Parathyroid adenoma (tissue), 2 donors: ENCODE measurements around the gene PUM1.

Experiments
- H2AFZ ChIP-seq: fragments of 300-600 bp; sonication (generic); one replicate; pipeline ENCODE4 v1.7.0; 2017; ENCODE audit warnings: antibody characterized with exemption, mild to moderate bottlenecking
- H3K27ac ChIP-seq: fragments of 300-600 bp; sonication (generic); one replicate; pipeline ENCODE4 v1.7.0; 2017
- H3K27me3 ChIP-seq: fragments of 300-600 bp; sonication (generic); one replicate; pipeline ENCODE4 v1.7.0; 2017; ENCODE audit warnings: low read length; ENCODE audit not compliant: control insufficient read depth, insufficient read depth
- H3K36me3 ChIP-seq: fragments of 300-600 bp; sonication (generic); one replicate; pipeline ENCODE4 v1.7.0; 2017; ENCODE audit warnings: low read length; ENCODE audit not compliant: control insufficient read depth, insufficient read depth
- H3K4me1 ChIP-seq: fragments of 300-600 bp; sonication (generic); one replicate; pipeline ENCODE4 v1.7.0; 2017; ENCODE audit warnings: control low read depth
- H3K4me2 ChIP-seq: fragments of 300-600 bp; sonication (generic); one replicate; pipeline ENCODE4 v1.7.0; 2017; ENCODE audit warnings: low read length
- H3K4me3 ChIP-seq: fragments of 300-600 bp; sonication (generic); one replicate; pipeline ENCODE4 v1.7.0; 2017; ENCODE audit warnings: low read depth, low read length
- H3K79me2 ChIP-seq: fragments of 300-600 bp; sonication (generic); one replicate; pipeline ENCODE4 v1.7.0; 2017; ENCODE audit warnings: control low read depth
- H3K9ac ChIP-seq: fragments of 300-600 bp; sonication (generic); one replicate; pipeline ENCODE4 v1.7.0; 2017; ENCODE audit warnings: mild to moderate bottlenecking
- H3K9me3 ChIP-seq: fragments of 300-600 bp; sonication (generic); one replicate; pipeline ENCODE4 v1.7.0; 2017; ENCODE audit warnings: low read length; ENCODE audit not compliant: control insufficient read depth
- CTCF ChIP-seq: fragments of 300-600 bp; sonication (generic); IDR thresholded peaks from one replicate; pipeline ENCODE4 v1.7.0; 2017; ENCODE audit warnings: antibody characterized with exemption, mild to moderate bottlenecking
- donor health status: primary hyperparathyroidism.

PUM1 gene

DNA sequence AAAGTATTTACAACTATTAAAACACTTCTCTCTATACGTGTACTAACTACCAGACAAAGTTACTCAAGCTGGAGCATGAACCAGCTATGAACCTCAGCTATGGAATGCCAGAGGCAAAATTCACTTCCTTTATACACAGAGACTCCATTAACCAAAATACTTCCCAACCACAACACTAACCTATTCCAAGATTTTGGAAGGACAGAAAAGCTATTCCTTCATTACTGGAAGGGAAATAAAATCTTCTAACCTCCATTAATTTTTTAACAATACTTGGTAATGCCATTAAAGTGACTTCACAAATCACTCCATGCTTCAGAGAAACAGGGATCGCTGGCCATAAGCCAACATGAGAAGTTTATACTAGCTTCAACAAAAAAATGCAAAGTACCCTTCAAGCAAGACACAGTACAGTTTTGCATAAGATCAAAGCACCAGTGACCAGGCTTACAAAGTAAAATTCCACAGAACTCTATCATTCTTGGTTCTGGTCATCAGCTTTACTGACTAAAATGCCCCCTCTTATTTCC, 58.0 kb downstream of the PUM1 start:
- Histone ChIP-seq H3K27ac (no peak overlapping the region), H3K27me3 (no peaks in the 10 kb centered on the region), H3K9me3 (no peaks in the 10 kb centered on the region), H3K4me2 (no peak overlapping the region), H3K9ac (no peak overlapping the region), H2AFZ (no peak overlapping the region), H3K36me3 (no peaks in the 10 kb centered on the region), H3K79me2 (peaks cover 26% of the 10 kb centered on the region), H3K4me1 (peaks cover 6% of the 10 kb centered on the region), H3K4me3 (no peak overlapping the region)
- TF ChIP-seq CTCF, result no peak

DNA sequence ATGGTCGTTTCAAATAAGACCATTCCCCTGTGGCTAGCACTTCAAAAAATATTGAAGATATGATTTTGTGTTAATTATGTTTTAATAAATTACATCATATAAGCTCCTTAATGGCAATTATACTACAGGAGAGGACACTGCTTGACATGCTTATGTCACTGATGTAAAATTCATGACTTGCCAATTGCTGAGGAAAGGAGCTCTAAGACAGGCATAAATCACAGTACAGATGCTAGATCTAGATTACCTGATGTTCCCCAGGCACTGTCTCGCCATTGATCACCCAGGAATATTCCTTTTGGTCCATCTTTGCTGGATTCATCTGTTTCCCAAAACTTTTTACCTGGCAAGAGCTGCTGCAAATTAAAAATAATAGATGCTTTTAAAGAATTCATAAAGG, 58.8 kb downstream of the PUM1 start:
- Histone ChIP-seq H3K4me2 (no peak overlapping the region), H3K9me3 (no peaks in the 10 kb centered on the region), H3K9ac (no peak overlapping the region), H3K27me3 (no peaks in the 10 kb centered on the region), H3K4me1 (peaks cover 6% of the 10 kb centered on the region), H3K79me2 (peaks cover 27% of the 10 kb centered on the region), H2AFZ (no peak overlapping the region), H3K27ac (no peak overlapping the region), H3K4me3 (no peak overlapping the region), H3K36me3 (no peaks in the 10 kb centered on the region)
- no peak for TF ChIP-seq CTCF

- Histone ChIP-seq H3K9ac (no peak overlapping the region), H3K36me3 (no peaks in the 10 kb centered on the region), H3K4me2 (no peak overlapping the region), H3K4me1 (peaks cover 6% of the 10 kb centered on the region), H3K4me3 (no peak overlapping the region), H2AFZ (no peak overlapping the region), H3K79me2 (peaks cover 29% of the 10 kb centered on the region), H3K27me3 (no peaks in the 10 kb centered on the region), H3K27ac (no peak overlapping the region), H3K9me3 (no peaks in the 10 kb centered on the region)
- no peak for TF ChIP-seq CTCF
Measured at GRCh38 chr1:31005617-31006166, 59.8 kb downstream of the PUM1 start.

DNA sequence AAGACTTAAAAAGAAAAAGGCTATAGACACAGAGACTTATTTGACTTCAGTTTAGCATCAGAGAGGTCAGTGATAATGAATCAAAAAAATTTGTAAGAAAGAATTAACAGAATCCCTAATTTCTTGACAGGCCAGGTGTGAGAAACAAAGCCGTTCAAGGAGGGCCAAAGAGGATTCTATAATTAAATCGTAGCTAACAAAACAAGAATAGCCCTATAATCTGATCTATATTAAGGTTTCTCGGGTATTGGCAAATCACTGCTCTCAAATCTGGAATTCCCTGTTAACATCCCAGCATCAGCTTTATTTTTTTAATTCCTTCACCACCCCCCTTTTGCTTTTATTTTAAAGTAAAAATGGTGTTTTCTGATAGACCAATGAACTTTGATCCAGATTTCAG, 60.3 kb downstream of the PUM1 start:
- H3K27ac ChIP-seq, result no peak overlapping the region
- H2AFZ ChIP-seq, result no peak overlapping the region
- TF ChIP-seq CTCF, result no peak
- no peaks in the 10 kb centered on the region for H3K9me3 ChIP-seq
- H3K36me3 ChIP-seq, result no peaks in the 10 kb centered on the region
- peaks cover 29% of the 10 kb centered on the region for H3K79me2 ChIP-seq
- no peaks in the 10 kb centered on the region for H3K27me3 ChIP-seq
- H3K9ac ChIP-seq, result no peak overlapping the region
- no peak overlapping the region for H3K4me2 ChIP-seq
- H3K4me3 ChIP-seq, result no peak overlapping the region
- H3K4me1 ChIP-seq, result peaks cover 3% of the 10 kb centered on the region

GRCh38 chr1:31004231-31004621, 61.3 kb downstream of the PUM1 start:
- Histone ChIP-seq H3K27me3 (no peaks in the 10 kb centered on the region), H3K4me1 (peaks cover 3% of the 10 kb centered on the region), H3K4me3 (no peak overlapping the region), H3K79me2 (peaks cover 27% of the 10 kb centered on the region), H3K9me3 (no peaks in the 10 kb centered on the region), H3K27ac (no peak overlapping the region), H3K4me2 (no peak overlapping the region), H3K9ac (no peak overlapping the region), H2AFZ (no peak overlapping the region), H3K36me3 (no peaks in the 10 kb centered on the region)
- TF ChIP-seq CTCF, result no peak
